ENCODE measurements around the gene DNAJC22.

DNA sequence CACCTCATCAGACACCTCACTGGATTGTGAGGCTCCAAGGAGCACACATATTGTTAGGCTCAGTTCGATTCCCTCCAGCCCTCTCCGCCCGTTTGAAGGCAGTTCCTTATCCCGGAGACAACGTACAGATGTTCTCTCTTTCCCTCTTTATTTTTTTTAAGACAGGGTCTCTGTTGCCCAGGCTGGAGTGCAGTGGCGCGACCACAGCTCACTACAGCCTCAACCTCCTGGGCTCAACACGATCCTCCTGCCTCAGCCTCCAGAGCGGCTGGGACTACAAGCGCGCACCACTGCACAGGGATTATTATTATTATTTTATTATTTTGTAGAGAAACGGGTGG, 24.4 kb upstream of the DNAJC22 start:
- TF ChIP-seq, protein P1, sequence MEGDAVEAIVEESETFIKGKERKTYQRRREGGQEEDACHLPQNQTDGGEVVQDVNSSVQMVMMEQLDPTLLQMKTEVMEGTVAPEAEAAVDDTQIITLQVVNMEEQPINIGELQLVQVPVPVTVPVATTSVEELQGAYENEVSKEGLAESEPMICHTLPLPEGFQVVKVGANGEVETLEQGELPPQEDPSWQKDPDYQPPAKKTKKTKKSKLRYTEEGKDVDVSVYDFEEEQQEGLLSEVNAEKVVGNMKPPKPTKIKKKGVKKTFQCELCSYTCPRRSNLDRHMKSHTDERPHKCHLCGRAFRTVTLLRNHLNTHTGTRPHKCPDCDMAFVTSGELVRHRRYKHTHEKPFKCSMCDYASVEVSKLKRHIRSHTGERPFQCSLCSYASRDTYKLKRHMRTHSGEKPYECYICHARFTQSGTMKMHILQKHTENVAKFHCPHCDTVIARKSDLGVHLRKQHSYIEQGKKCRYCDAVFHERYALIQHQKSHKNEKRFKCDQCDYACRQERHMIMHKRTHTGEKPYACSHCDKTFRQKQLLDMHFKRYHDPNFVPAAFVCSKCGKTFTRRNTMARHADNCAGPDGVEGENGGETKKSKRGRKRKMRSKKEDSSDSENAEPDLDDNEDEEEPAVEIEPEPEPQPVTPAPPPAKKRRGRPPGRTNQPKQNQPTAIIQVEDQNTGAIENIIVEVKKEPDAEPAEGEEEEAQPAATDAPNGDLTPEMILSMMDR (IDR thresholded peaks at IDR 0.05), result no peak
- TF ChIP-seq POLR2AphosphoS5 (IDR thresholded peaks at IDR 0.05) (no peak), POLR2A (IDR thresholded peaks at IDR 0.05; ENCODE audit: low read depth) (no peak), EP300 (IDR thresholded peaks at IDR 0.05) (no peak)
